HG03558 (cell line): ENCODE measurements around the gene SCN4A.
"Not testable (repeated sequence)": the region's sequence is repeated elsewhere in the genome, so short reads cannot be mapped to it uniquely, and the experiment has no call there.

ENCODE experiments used
- ATAC-seq: cut with Tn5 transposase; IDR thresholded peaks from one replicate; pipeline ENCODE4 v1.9.1; 2021; ENCODE audit warnings: moderate number of reproducible peaks; ENCODE audit not compliant: unreplicated experiment; ENCODE audit errors: extremely low read depth

SCN4A gene

DNA sequence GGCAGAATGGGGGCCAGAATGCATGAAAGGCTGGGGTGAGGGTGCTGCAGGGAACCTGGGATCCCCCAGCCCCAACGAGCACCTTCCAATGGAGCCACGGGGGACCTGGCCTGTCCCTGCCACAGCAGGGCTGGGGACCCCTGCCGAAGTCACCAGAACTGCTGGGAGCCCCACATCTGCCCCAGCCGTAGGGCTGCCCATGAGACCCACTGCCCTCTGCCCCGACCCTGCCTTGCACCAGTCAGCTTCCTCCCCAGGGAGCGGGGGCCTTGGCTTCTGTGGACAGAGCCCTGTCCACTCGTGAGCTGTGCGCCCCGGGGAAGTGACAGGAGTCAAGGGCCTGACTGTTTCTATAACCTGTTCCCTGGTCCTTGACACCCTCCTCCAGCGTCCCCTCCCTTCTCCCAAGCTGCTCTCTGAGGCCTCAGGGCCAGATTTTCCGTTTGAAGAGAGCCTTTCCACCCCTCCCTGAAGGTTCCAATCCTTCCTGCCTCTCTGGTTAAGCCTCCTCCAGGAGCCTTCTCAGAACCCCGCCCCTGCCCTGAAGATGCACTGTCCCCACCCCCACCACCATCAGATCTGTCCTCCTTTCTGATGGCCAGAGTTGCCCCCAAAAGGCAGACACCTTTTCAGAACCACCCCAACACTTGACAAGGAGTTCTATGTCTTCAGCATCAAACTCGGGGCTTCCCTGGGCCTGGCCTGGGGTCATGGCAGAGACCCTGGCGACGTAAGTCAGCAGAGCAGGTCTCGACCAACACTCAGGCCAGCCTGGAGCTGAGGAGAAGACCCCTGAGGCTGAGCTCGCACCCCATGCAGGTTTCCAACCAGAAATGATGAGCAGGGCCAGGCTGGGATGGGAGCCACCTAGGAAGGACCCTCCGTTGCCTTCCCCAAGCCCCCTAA lies 14.8 kb upstream of the SCN4A start:
- ATAC-seq, result no peak

DNA sequence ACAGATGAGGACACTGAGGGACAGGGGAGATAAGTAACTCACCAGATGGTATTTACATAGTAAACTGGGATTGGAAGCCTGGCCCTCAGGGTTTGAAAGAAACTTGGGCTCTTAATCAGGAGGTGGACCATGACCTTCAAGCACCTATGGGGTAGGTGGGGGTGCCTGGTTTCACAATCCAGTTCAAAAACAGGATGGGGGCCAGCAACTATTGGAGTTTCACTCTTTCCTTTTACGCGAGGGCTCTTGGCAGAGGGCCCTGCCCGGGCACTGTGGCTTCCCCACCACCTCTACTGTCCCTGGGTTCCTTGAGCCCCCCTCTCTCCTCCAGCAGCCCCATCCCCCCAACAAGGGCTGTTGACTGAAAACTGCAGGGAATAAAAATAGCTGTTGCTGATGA lies 14.1 kb upstream of the SCN4A start:
- no peak for ATAC-seq

DNA sequence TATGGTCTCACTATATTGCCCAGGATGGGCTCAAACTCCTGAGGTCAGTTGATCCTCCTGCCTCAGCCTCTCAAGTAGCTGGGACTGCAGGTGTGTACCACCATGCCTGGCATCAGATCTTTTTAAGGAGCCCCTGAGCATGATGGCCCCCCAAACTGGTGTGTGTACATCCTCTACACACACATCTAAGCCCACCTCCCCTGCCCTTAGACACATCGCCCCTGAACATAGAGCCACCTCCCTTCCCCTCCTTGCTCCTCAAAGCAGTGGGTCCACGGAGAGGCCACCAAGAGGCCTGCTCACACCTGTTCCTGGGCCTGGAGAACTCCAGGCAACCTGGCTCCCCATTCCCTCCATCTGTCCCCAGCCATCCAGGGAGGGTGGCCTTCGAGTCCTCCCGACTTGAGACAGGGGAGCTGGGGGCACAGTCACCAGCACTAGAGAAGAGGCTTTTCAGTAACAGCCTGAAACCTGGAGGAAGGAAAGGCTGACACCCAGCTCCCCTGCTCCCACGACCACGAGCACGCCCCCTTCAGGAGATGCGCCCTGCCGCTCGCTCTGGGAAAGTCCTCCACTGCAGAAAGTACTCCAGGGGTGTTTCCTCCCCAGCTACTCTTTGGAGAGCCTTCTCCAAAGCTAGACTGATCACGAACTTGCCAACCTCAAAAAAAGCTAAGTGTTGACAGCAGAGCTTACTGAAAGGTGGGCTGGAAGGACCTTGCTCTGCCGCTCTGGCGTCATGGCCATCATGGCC lies 12.8 kb upstream of the SCN4A start:
- ATAC-seq, result no peak

DNA sequence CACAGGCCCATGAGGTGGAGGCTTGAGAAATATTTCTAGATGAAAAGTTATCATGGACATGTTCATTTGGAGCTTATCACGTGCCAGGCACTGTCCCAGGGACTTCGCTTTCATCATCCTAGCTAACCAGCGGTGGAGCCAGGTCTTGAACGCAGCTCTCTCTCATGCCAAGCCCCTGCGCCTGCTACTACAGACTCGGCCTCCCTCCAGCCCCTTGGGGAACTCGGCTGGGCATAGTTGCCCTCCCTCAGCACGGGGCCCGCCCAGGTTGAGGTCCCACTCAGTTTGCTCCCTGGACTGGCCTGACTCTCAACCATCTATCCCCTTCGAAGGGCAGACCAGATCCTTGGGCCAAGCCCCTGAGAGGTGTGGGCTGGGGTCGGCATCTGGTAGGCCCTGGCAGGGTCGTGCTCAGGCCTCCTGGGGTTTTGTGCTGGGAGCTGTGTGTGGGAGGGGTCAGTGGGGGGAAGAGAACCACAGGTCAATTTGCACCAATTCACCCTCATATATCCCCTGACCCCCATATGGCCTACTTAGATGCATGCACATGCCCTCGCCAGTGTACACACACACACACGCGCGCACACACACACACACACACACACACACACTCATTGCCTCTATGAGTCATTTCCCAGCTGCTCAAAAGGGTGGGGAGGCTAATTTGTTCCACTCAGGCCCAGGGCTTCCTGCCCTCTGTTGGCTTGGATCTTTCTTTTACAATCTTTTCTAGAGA lies 12.1 kb upstream of the SCN4A start:
- ATAC-seq, result no peak

DNA sequence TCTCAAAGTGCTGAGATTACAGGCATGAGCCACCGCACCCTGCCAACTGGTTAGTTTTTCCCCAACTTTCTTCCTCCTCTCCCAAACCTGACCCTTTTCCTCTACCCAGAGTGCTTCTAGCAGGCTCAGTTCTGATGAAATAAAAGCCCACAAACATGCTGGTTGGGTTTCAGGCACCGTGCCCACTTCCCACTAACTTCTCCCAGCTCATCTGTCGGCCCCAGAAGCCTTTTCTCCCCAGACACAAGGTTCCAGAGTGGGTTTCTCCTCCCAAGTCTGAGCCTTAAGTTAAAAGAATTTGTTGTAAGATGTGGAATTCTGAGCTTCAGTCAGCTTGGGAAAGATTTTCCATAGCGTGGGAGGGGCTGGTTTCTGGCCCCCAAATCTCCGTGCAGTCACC lies 11.5 kb upstream of the SCN4A start:
- no peak for ATAC-seq

DNA sequence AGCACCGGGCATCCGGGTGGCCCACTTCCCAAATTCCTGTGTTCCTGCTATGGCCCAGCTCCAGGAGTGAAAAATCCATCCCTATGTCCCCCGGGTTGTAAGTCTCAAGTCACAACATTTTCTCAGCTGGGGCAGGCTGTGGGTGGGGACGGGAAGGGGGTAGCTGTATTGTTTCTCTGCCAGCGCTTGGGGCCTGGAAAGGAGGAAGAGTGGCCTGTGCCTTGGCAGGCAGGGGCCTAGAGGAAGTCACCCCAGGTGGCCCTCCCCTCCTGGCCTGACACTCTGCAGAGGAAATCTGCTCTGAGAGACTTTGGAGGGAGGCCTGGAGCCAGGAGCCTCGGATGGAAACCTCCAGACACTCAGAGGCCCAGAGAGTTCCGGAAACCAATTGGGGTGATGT lies 10.6 kb upstream of the SCN4A start:
- ATAC-seq, result no peak

DNA sequence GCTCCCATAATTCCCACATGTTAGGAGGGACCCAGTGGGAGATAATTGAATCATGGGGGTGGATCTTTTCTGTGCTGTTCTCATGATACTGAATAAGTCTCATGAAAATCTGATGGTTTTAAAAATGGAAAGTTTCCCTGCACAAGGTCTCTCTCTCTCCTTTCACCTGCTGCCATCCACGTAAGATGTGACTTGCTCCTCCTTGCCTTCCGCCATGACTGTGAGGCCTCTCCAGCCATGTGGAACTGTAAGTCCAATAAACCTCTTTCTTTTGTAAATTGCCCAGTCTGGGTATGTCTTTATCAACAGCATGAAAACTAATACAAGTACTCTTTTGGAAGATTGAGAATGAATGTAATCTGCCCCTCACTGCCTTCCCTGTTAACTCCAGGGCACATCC lies 9.9 kb upstream of the SCN4A start:
- ATAC-seq, result not testable (repeated sequence)

DNA sequence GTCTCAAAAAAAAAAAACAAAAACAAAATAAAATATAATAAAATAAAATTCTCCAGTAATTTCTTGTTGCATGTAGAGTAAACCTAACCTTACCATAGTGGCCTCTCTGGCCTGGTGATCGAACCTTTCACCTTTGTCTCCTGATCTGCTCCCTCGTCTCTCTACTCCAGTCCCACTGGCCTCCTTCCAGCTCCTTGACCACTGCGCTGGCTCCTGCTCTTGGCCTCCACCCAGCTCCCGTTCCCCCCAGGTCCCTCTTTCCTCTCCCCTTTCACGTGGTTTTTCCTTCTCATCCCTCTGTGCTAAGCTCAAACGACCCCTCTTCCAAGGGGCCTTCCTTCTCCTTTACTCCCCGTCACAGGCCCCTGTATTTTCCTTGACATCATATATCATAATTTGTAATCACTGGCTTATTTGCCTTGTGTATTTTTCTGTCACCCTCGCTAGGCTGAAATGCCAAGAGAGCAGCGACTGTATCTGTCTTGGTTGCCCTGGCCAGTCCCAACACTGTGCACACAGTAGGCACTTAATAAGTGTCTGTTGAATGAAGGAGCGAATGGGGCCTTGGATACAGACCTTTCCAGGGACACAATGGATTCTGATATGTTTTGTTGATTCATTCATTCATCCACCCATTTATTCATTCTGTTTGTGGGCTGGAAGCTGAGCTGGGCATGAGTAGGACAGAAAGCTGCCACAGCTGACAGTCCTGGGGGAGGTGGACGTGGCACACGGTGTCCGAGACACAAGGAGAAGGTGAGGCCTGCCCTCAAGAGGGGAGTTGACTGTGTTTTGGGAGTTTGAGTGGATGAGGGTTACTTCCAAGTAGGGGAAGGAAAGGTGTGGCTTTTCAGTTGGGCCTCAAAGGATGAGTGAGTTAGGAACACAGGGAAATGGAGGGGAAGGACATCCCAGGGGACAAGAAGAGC lies 5.8 kb upstream of the SCN4A start:
- ATAC-seq, result no peak

DNA sequence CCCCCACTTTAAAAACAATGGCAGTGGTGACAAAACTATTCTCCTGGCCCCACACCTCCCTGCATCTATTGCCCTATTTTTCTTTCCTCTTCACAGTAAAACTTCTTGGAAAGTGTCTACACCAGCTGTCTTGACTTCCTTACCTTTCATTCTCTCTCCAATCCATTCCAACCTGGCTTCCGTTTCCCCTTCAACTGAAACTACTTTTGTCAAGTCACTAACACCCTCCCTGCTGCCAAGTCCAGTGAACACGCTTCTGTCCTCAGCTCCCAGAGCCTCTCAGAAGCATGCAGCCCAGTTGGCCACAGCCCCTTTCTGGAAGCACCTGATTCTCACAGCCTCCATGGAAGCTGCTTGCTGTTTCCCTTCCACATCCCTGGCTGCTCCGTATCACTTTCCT lies 4.0 kb upstream of the SCN4A start:
- no peak for ATAC-seq

DNA sequence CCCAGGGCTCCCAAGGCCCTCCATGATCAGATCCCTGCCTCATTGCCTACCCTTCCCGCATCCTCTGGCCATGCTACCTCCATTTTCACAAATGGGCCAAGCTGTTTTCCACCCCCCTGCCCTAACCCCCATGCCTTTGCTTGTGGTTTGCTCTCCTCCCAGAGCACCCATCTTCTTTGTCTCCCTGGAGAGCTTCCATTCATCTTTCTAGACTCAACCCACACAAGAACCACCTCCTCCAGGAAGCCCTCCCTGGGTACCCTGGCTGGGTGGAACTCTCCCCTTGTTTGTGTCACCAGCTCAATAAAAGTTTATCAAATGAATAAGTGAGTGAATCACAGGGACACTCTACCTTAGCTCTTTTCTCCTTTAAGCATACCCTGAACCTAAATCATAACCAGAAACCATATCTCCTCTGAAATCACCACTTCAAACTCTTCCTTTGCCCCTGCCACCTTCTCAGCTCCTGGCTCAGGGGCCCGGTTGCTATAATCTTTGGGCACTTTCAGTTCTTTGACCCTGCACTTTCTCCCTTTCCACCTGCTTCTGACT lies 2.9 kb upstream of the SCN4A start:
- ATAC-seq, result no peak

DNA sequence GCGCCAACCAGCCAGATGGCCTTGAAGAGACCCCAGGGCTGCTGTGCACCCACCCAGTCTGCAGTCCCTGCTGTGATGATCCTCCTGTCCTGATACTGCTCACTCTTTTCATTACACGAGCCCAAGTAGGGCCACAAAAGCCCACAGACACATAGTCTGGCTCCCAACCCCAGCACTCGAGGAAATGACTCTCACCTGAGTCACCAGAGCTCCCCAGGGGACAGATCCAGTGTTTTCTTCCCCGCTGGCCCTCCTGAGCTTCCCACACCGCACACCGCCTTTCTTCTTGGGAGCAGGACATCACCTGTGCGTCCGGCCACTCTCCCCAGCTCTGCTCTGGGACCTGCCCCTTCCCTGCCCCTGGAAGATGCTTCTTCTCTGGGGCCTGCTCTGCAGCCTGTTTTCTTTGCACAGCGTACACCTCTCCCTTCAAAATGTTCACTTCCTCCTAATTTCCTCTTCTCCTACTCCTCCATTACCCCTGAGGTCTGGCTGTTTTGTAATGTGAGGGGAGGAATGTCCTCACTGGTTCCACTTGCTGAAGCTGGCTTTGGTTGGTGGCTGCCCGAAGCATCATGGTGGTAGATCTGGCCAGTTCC lies 2.0 kb upstream of the SCN4A start:
- no peak for ATAC-seq

DNA sequence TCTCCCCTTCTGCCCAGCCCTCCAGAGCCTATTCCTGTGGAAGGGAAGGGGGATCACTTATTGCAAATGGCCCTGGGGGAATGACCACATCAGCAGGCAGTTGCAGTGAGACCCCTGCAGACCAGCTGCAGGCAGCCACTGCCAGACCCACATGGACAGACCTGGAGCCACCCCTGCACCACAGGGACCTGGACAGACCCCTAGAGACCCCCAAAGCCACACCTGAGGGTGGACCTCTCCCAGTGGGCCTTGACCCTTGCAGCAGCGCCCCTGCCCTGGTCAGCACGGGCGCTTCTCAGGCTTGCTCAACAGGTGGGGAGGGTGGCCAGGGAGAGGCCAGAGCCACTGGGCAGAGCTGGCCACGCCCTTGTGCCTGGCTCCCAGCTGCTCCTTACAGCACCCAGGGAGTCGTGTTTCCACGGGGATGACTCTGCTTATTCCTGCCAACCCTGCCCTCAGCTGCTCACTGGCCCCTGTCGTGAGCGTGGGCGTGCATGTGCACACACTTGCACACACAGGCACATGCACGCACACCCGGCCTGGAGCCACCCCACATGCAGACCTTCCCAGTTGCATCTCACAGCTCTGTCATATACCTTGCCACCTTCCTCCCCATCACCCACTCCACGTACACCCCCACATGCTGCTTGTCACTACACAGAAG lies 1.3 kb upstream of the SCN4A start:
- no peak for ATAC-seq

DNA sequence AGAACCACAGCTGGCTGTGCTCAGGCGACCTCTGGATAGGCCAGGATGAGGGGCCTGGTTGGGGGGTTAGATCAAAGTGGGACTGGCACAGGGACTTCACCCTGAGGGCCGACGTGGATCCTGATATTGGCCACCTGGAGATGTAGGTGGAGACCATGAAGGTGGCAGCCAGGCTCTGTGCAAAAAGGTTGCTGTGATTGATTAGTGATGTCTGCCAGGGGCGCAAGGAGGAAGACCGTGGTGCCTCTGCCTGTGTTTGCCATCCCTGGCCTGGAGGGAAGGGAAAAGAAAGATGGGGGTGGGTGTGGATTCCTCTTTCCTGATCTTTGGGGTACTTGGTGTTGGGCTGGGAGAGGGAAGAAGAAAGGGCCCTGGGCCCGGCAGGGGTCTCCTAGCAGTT lies 529 bp upstream of the SCN4A start:
- no peak for ATAC-seq

DNA sequence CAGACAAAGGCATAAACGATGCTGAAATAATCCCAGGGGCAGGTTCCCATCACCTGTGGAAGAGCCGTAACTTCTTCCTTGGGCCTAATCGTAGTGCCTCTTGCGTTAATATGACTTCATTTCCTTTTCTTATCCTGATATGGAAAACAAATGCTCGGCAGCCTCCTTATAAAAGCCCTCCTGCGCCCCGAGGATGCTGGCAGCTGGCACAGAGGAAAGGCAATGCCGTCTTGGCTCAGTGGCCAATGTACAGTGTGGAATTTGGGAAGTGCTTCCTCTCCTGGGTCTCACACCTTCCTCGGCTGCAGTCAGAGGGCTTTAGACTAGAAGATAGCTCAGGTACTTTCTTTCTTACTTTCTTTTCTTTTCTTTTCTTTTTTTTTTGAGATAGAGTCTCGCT lies 3.4 kb downstream of the SCN4A start:
- no peak for ATAC-seq

DNA sequence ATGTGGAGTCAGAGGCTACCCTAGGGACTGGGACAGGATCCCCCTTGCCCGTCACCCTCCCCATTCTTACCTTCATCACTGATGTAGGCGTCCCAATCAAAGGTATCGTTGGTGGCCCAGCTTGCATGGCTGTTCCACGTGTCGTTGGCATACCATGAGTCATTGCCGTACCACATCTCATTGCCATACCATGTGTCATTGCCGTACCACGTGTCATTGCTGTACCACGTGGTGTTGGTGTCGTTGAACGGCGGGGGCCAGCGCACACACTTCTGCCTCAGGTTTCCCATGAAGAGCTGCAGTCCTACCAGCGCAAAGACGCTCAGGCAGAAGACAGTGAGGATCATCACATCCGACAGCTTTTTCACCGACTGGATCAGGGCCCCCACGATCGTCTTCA lies 4.8 kb downstream of the SCN4A start:
- no peak for ATAC-seq

DNA sequence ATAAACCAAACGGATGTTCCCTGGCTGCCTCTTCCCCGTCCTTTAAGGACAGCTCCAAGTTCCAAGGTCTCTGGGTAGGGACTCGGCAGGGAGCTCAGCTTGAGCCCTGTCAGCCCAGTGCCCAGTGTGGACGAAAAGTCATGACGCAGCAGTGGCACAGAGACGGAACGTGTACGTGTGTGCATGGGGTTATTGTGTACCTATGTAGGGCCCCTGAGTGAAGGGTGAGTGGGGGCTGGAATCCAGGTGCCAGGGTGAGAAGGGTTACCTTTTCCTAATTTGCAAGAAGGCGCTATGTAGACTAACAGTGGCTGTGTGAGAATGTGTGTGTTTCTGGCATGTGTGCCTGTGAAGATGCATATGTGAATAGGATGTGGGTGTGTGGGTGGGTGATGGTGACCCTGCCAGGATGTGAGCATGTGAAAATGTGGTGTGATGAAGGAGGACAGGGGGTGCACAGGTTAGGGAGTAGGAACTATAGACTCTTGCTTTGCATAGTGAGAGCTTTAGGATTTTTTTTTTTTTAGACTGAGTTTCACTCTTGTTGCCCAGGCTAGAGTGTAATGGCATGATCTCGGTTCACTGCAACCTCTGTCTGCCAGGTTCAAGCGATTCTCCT lies 6.0 kb downstream of the SCN4A start:
- ATAC-seq, result no peak

DNA sequence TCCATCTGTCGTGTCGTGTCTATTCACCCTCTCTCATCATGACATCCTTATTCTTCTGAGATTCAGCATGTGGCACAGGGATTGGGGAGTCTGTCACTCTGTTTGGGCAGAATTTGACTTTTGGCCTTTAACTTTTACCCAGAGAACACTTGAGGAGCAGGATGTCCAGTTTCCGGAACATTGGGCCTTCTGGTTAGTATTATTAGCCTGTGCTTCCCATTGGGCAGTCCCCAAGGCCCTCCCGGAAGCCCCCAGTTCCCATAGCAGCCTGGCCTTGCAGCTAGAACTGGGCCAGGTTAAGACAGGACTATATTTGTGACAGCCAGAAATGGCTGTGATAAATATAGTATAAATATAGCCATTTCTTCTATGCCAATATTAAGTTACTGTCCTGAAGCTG lies 9.6 kb downstream of the SCN4A start:
- no peak for ATAC-seq

DNA sequence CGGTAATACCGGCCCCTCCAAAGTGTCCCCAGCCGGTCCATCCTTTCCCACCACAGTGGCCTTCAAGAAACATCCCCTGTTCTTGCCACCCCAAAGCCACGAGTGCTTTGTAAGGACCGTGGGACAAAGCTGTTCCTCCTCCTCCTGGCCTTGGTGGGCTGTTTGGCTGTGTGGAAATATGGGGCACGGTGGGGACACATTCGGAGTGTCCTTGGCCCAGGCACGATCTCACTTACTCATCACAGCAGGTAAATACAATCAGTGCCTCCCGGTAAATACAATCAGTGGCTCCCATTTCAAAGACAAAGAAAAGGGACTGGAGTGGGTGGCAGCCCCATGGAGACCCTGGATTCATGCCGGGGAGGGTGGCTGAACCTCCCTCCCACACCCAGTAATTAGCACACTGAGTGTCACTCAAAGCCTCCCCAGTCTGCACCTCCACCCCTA lies 10.4 kb downstream of the SCN4A start:
- ATAC-seq, result no peak
